ENCODE measurements around the gene SYN1.

SYN1 gene

DNA sequence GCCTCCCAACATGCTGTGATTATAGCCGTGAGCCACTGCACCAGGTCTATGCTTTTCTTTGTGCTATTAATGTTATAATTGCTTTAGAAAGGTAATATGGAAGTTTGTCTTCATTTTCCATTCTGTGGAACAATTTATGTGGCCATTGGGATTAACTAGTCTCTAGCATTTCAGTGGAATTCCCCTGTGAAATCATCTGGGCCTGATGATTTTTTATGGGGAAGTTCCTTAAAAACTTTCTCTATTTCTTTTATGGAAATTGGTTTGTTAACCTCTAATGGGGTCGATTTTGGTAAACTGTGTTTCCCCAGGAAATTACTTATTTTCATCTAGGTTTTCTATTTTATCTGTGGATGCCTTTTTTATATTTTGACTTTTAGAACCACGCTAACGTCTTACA lies 26.1 kb downstream of the SYN1 start:
- no peak for DNase-seq

DNA sequence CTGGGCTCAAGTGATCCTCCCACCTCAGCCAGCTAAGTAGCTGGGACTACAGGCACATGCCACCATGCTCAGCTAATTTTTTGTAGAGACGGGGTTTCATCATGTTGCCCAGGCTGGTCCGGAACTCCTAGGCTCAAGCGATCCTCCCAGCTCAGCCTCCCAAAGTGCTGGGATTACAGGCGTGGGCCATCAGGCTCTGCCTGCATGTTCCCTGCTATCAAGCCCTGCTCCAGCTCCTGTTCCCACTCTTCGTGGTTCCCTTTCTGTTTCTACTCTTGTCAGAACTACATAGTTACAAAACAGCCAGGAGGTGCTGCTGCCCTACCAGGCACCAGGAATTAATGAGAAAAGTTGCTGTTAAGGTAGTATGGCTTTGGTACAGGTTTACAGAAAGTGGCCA lies 28.7 kb downstream of the SYN1 start:
- no peak for DNase-seq

DNA sequence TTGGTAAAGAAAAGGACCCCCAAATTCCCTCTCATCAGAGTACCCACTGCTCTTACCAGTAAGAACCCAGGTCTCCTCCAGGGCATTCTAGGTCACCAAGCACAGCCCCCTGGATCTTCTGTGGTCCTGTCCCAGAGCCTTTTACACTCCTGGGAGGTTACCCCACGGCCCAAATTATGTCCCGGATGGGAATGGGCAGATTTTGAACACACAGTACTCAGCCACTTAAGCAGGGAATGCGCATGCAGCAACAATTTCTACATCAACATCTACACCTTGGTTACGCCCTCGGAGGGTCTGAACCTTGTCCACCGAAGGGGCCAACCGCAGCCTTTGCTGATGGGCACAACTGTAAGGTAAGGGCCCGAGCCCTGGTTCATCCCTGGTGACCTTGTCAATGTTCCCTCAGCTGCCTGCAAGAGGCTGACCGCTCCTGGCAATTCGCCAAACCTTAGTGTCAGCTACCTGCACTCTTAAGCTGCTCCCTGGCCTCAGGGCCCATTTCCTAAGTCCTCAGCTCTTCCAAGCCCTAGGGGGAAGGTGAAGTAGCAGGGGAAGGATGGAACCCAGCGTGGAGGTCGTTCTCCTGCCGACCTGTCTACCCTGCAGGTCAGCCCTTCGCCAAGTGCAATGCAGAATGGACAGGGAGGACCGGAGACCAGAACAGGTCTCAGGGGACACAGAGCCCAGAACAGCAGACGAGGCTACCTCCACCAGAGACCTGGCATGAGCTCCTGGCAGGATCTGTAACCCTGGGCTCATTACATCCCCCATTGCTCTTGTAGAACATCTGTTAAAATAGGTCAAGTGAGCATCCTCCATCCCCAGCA lies 31.5 kb downstream of the SYN1 start:
- no peak for DNase-seq

DNA sequence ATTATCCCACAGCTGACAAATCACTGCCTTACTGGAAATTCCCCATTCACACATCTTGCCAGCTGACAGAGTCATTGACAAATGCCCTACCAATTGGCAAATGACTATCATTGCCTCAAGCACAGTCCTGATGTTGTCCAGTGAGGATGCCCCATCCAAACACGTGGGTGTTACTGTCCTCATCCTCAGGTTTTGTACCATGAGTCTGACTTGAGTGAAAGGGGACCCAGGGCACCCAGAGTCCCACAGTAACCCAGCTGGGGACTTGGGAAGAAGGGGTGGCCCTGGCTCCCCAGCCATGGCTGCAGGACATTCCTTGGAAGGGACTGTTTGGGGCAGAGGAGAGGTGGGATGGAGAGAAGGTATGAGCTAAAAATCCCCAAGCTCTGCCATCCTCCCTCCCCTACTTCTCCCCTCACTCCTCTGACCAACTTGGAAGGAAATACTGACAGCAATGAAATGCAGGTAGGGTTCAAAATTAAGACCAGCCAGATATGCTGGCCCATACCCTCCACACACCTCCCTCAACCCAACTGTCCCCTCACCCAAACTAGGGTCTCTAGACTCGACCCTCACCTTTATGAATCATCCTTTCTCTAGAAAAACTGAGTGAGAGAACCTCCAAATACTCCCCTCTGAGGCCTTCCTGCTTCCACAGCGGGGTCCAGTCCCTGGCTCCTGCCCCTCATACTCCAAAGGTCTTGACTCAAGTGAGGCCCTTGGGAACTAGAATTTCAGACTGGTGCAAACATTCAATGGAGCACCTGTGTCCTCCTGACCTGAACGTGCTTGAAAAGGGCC lies 32.4 kb downstream of the SYN1 start:
- DNase-seq = no peak

DNA sequence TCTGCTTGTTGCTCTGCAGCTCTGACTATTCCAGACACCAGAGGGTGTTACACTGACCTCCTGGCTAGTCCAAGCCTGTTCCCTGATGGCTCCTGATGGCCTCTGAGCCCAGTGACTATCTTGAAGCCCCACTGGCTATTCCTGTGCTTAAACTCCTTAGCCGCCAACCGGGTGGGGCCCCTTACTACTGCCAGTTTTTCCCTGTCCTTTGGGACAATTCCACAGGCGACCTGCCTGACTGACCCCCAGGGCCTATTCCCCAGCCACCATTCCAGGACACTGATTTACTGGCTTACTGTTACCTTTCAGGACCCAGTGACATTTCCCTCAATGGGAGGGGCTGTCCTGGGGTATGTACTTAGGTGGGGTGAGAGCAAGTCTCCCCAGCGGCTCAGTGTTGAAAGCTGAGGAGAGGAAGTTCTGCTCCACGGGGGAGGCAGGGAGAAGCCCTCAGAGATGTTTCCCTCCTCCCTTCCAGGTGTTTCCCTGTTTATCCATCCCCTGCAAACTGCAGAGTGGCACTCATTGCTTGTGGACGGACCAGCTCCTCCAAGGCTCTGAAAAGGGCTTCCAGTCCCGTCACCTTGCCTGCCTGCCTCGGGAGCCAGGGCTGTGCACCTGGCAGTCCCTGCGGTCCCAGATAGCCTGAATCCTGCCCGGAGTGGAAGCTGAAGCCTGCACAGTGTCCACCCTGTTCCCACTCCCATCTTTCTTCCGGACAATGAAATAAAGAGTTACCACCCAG lies 33.4 kb downstream of the SYN1 start:
- DNase-seq = no peak

DNA sequence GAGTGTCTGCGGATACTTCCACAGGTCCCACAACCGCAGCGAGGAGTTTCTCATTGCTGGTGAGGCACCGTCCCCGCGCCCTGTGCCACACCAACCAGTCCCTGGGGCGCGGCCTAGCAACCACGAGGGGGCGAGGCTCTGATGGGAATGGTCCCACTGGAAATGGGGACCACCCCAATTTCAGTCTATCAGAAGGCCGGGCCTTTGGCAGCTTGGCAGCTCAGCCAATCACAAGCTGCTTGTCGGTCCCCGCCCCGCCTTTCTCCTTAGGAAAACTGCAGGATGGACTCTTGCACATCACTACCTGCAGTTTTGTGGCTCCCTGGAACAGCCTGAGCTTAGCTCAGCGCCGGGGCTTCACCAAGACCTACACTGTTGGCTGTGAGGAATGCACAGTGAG lies 34.4 kb downstream of the SYN1 start:
- no peak for DNase-seq

DNA sequence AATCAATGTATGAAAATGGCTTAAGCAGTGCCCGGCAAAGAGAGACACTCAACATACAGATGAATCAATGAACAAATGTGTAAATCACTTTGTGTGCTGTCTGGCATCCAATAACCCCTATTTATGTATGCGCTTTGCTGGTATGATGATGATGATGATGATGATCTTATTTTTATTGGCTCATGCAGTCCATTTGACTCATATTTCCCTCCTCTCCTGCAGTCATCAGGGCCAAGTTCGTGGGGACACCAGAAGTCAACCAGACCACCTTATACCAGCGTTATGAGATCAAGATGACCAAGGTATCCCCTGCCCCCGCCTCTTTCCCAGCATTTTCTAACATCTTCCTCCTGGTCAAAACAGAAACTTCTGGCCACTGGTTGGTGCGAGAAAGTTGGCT lies 34.9 kb downstream of the SYN1 start:
- DNase-seq = no peak

DNA sequence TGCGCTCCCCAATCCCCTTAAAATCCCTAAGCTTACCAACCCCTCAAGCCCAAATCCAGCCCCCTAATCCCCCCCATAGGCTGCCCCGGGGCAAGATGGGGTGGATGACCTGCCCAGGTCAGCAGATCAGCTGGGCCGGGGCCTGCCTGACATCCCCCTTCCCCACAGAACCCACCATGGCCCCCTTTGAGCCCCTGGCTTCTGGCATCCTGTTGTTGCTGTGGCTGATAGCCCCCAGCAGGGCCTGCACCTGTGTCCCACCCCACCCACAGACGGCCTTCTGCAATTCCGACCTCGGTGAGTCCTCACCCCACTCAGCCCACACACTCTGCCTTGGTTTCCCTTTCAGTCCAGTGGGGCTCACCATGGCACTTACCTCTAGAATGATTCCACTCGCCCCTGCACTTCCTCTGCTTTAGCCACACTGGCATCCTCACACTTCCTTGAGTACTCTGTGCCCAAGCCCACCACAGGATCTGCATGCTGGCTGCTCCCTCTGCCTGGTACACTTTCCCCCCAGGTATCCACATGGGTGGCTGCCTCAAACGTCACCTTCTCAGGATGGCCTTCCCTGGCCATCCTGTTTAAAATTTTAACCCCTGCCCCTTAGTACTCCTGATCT lies 36.3 kb downstream of the SYN1 start:
- peak in 1 of 2 experiments; percentile 19 for DNase-seq

DNA sequence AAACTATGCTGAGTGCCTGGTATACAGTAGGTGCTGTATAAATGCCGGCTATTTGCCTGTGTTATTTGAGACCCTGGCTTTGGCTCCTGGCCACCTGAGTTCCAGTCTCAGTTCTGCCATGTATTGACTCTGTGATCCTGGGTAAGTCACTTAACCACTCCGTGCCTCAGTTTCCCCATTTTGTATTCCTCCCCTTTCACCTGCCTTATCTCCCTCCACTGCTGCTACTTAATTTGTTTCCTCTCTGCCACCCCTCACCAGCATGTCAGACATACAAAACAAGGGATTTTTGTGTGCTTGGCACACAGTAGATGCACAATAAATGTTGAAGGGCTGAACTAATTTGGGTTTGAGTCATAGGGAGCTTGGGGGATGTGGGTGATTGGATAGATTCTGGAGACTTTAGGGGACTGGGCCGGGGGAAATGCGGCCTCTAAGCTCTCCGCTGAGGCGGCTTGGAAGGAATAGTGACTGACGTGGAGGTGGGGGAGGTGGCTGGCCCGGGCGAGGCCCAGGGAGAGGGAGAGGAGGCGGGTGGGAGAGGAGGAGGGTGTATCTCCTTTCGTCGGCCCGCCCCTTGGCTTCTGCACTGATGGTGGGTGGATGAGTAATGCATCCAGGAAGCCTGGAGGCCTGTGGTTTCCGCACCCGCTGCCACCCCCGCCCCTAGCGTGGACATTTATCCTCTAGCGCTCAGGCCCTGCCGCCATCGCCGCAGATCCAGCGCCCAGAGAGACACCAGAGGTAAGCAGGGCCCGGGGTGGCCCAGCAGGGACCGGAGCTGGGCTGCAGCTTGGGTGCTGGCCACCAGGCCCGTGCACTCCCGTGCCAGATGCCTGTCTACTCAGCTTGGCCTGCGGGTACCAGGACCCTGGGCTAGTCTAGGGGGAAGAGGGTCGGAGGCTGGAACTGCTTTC lies 37.7 kb downstream of the SYN1 start, which contains the start of gene TIMP1:
TIMP1 (plus strand) TSS at position 706 of the 917 bp plus-strand sequence. CDS start 980 bp downstream, outside the sequence.
- DNase-seq = peak; percentile 86 to 88

DNA sequence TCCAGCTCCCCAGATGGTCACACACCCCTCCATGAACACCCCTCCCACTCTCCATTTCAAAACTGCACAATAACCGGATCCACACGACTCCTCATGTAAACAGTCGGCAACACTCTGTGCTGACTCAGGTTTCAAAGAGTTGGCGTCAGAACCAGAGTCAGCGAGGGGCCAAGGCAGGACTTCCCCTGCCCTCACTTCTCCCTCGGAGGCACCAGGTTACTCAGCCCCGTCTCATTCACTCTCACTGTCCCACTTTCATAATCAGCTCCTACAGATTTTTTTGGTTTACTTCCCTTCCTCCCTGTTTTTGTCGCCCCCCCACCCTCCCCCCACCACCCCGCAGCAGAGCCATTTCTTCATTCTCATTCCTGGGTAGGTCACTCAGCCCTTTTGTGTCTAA lies 40.1 kb downstream of the SYN1 start:
- peak; percentile 54 to 68 for DNase-seq

DNA sequence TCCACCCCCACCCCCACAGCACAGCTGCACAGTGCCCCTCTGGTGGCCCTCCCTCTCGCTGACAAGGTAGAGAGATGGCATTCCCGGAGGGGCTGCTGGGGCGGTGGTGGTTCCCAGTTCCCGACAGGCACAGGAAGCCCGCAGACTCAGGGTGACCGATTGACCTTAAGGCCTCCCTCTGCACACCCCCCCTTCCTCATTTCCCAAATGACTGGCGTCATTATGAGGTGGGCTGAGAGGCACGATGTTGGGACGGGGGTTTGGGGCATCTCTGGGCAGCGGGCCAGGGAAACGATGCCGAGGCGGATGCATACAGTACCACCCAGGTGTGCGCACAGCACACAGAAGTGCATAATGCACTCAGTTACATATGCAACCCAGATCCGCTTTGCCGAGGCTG lies 41.0 kb downstream of the SYN1 start:
- no peak for DNase-seq

DNA sequence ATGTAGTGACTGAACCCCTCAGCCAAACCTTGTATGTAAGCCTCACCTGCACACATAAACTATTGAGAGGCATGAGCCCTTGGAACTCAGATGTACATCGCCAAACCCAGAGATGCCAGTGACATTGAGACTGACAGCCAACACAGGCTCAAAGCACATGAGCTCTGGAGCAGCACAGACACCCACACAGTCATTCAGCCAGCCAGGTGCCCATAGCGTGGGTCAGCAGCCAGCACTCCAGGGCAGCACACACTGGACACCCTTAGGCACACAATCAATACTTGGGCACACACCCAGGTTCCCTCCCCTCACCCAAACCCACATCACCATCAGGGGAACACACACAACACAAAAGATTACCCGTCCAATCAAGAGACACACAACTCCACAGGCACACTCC lies 41.8 kb downstream of the SYN1 start:
- DNase-seq = no peak

DNA sequence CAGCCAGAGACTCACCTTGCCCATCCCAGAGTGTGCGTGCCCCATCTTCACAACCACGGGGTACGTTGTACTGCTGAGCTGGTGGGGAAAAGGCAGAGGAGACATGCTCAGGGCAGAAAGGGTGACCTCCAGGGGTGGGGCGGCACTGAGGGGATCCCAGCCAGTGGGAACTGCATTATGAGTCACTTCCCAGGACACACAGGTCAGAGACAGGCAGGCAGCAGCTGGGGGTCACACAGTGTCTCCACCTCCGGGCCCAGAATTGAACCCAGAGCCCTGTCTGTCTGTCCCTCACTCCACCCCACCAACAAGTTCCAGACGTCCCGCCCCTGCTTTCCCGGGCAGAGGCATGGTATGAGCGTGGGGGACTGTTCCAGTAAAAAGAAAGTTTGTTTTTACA lies 42.2 kb downstream of the SYN1 start:
- peak in 1 of 2 experiments; percentile 17 for DNase-seq

DNA sequence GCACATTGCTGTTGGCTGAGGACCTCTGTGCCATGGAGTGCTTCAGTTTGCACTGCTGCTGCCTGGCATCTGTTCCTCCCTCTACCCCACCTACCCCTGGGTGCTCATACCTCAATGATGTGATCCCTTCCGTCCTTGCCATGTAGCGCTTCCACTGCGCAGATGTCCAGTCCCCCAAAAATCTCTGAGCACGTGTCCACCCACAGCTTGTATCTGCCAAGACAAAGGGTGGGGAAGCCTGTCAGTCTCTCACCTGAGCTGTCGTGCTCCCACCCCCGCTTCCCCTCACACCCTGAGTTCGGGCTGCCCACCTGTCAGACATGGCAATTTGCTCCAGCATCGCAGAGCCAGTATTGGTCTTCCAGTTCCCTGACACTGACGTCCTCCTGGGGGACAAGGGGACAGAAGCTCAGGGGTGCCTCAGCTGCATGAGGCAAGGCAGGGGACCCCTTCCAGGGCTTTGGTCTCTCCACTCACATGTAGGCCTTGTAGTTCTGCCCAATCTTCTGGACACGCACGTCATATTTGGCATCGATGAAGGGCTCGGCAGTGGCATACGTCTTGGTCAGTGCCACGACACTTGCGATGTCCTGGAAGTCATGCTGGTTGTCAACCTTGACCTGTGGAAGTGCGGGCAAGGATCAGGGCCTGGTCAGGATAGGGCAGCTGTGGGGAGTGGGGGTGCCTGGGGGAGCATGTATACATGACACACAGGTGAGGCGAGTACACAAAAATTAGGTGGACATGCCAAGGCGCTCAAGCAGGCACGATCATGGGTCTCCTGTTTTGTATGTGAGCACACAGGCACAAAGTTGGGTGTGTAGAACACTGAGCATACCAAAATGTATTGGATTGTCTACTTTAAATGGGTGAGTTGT lies 43.4 kb downstream of the SYN1 start:
- DNase-seq = peak in 1 of 2 experiments; percentile 16

DNA sequence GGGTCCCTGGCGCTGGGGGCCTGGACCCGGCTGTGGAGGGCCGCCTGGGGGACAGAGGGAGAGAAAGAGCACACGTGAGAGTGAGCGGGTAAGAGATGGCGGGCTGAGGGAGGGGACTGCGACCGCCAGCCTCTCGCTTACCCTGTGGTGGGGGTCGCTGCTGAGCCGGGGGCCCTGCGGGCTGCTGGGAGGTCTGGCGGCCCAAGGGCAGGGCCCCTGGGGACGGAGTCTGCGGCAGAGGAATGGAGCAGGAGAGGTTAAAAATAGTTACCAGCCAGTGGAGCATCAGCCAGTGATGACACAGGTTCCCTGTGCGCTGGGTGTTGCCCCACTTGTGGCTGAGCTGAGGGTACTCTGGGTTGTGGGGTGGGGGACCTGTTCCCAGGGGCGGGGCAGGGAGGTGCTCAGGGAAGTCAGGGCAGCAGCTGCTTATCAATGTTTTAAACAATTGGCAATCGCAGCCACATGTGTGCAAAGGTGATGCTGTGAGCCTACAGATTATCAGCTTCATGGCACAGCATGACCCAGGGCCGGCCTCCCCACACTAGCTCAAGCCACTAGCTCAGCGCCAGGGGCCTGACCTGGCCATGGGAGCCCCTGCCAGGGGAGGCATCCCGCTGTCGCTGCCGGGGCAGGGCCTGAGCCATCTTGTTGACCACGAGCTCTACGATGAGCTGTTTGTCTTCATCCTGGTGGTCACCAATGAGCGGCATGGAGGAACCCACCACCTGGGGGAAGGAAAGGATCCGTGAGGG lies 44.9 kb downstream of the SYN1 start:
- peak in 1 of 2 experiments; percentile 16 for DNase-seq

DNA sequence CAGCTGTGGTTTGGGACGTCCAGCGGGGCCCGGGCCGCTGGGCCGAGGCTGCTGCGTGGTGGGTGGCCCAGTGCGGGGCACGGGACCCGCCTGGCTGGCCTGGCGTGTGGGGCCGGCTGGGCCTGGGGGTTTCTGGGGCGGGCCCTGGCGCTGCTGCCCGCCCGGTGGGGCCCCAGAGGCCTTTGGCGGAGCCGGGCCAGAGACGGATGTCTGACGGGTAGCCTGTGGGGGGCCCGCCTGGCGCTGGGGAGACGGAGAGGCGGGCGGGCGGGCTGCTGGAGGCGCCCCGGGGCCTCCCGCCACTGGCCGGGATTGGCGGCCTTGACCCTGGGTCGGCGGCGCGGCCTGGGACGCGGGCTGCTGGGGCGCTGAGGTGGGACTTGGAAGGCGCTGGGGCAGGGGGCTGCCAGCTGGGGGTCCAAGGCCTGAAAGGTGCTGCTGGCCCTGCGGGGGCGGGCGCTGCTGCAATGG lies 45.5 kb downstream of the SYN1 start:
- DNase-seq = peak in 1 of 2 experiments; percentile 18

DNA sequence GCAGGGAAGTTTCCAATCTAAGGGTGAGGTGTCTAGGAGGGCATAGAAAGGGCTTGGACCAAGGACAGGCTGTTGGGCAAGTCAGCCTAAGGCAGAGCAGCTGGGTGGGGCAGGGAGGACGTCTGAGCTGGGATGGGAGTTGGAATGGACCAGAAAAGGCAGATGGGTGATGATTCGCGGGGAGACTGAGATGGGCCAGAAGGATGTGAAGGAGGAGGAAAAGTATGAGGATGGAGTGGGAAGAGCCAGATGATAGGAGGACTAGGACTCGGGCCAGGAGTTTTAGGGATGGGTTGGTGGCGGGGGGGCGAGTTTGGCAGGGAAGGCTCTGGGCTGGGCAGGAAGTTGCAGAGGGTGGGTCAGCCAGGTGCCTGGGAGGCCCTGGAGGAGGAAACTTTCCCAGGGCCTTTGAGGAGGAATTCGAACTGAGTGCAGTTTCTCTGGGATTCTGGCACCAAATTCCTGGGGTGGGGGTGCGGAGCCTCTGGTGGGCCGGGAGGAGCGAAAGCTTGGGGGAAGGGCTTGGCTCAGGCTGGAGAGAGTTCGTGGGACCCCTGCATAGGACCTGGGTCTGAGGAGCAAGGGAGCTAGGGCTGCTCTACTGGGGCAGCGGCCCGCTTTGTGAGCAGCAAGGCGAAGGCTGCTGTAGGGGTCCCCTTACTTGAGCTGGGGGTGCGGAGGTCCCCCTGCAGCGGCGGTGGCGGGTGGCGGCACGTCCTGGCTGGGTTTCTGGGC lies 46.1 kb downstream of the SYN1 start:
- peak in 1 of 2 experiments; percentile 19 for DNase-seq

DNA sequence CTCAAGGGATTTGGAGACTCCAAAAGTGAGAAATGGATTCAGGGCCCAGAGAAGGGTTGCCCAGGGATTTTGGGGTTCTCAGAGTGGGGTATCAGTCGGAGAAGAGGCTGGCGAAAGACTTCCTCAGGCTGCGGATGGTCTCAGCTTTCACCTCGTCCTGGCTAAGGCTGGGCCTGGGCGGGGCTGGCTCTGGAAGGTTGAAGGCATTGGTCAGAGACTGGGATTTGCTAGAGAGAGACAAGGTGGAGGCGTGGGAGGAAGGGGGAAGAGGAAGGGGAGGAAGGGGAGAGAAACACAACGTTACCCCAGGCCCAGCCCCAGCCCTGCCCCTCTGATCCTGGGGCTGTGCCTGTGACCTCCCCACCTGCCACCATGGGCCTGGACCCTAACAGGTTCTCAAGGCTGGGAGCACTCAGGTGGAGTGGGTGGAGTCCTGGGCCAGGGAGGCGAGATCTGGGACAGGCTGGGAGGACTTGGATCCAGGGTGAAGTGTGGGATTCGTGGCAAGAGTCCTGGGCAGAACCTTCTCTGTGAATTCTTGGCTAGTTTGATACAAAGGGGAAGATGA lies 46.8 kb downstream of the SYN1 start:
- peak in 1 of 2 experiments; percentile 17 for DNase-seq

DNA sequence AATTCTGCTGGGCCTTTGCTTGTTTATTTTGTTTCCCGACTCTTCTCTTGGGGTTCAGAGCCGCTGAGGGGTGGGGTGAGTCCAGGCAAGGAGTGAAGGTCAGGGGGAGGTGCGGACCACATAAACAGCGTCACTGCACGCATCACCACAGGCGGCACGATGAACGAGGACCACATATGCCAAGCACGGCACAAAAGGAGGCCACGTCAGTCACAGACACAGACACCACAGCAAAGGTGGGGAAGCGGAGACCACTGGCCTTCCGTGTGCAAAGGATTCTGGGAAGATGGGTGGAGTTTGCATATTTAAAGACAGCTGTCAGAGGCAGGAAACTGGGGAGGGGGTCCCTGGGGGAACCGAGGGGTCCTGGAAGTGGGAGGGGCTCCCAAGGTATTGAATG lies 47.8 kb downstream of the SYN1 start:
- DNase-seq = no peak
